ENCODE results near the gene TDRD10. TPM values are rescaled to one million over a fixed set of nuclear protein-coding genes. Genes with fewer than 3 reads are reported as not detected.

TDRD10 gene
- total RNA-seq, 4 donors from 2014 or later, result 0.61 to 4.2 (median 0.62) TPM

DNA sequence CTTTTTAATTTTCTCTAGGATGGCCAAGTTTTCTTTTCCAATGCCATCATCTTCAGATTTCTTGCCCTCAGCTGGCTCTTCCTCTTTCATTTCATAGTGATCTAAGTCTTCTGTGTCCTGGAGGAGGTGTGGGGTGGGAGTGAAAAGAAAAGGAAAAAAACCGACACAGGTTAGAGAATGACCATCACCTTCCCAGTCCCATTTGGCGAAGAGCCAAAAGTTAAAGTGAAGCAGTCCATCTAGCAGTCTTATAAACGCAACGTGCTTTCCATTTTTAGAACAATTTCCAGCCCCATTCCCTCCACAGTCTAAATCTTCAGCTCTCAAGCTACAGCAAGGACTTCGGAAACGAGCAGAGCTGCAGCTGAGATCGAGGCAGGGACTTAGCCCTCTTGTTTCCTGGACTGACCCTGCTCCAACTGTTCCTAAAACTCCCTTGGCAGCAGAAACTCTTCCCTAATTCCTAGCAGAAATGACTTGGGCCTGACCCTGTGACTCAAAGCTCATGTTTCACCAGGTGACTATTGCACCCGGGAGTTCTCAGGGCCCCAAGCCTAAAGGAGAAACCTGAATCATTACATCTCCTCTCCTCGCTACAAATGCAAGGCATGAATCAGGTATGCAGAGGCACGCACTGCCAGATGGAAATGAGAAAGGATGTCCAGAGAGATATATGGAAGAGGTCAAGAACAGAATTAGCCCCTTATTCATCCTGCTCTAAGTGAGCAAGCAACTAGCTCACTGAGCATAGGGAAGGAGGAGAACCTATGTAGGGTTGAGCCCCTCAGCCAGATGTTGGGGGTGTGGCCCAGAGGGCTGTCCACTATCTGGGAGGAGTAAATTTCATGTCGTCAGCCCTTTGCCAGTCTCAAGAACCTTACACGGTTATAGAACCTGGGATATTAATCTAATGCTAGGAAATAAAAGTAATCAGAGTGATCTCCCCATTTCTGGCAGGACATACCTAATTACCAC, 51.3 kb downstream of the TDRD10 start:
- H3K4me1 ChIP-seq, result peaks cover 32 to 36% of the 10 kb centered on the region in 2 donors
- no peaks in the 10 kb centered on the region for H3K9me3 ChIP-seq
- ATAC-seq, result peak; percentile 72
- in situ Hi-C loops (cut with MboI; ENCODE audit: low sequenced_read_pairs in 4 of 4), result loop anchor here in 2 of 4 donors (5.0 to 25.0 kb wide), 2 partner anchors 71 to 209 kb away; no protein-coding TSS in a partner anchor
- DNase-seq, result peak; percentile 30 to 48
- TF ChIP-seq, protein P1, sequence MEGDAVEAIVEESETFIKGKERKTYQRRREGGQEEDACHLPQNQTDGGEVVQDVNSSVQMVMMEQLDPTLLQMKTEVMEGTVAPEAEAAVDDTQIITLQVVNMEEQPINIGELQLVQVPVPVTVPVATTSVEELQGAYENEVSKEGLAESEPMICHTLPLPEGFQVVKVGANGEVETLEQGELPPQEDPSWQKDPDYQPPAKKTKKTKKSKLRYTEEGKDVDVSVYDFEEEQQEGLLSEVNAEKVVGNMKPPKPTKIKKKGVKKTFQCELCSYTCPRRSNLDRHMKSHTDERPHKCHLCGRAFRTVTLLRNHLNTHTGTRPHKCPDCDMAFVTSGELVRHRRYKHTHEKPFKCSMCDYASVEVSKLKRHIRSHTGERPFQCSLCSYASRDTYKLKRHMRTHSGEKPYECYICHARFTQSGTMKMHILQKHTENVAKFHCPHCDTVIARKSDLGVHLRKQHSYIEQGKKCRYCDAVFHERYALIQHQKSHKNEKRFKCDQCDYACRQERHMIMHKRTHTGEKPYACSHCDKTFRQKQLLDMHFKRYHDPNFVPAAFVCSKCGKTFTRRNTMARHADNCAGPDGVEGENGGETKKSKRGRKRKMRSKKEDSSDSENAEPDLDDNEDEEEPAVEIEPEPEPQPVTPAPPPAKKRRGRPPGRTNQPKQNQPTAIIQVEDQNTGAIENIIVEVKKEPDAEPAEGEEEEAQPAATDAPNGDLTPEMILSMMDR (IDR thresholded peaks at IDR 0.05 in 4 of 5, conservative IDR thresholded peaks at IDR 0.05 in 1 of 5), result no peak
- no peak for TF ChIP-seq POLR2A (IDR thresholded peaks at IDR 0.05)
- no peaks in the 10 kb centered on the region for H3K27me3 ChIP-seq
- H3K27ac ChIP-seq, result peak overlapping the region; percentile 34 to 63 (median 59)
- intact Hi-C loops (cut with DNase I; ENCODE audit: low total_unique reads), result loop anchor here (1.0 to 10.0 kb wide), 2 partner anchors 154 to 359 kb away; partner anchors contain the start of gene TPM3
- peaks cover 0 to 74% of the 10 kb centered on the region in 2 donors for H3K36me3 ChIP-seq
- no peak overlapping the region for H3K4me3 ChIP-seq

DNA sequence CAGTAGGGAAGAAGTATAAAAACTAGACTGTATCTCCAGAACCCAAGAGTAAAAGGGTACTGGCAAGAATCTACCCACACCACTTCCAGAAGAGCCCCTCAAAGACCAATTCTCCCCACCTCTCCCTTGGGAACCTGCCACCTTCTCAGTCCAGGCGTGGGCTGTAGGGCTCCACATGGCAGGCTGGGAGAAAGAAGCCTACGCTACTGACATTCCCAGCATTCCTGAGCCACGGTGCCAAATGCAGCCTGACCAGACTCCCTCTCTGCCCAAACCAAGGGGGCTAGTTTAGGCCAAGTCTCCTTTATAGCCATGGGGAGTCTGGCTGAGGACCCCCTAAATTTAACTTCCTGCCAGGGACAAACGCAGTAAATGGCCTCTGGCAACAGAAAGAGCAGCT, 54.4 kb downstream of the TDRD10 start:
- in situ Hi-C loops (cut with MboI; ENCODE audit: low sequenced_read_pairs in 4 of 4), result loop anchor here in 1 of 4 donors (25.0 kb wide), 1 partner anchor 206 kb away; no protein-coding TSS in a partner anchor
- intact Hi-C loops (cut with DNase I; ENCODE audit: low total_unique reads), result loop anchor here (5.0 to 10.0 kb wide), 3 partner anchors 362 to 581 kb away; partner anchors contain the start of genes SLC50A1, TPM3 and ZBTB7B

GRCh38 chr1:154557248-154557938, 55.4 kb downstream of the TDRD10 start:
- no peak for DNase-seq
- H3K27ac ChIP-seq, result peak overlapping the region; percentile 81 to 98 (median 90)
- no peaks in the 10 kb centered on the region for H3K27me3 ChIP-seq
- TF ChIP-seq, protein P1 (IDR thresholded peaks at IDR 0.05 in 4 of 5, conservative IDR thresholded peaks at IDR 0.05 in 1 of 5), result no peak
- no peak for TF ChIP-seq POLR2A (IDR thresholded peaks at IDR 0.05)
- in situ Hi-C loops (cut with MboI; ENCODE audit: low sequenced_read_pairs in 4 of 4), result loop anchor here in 1 of 4 donors (25.0 kb wide), 1 partner anchor 205 kb away; no protein-coding TSS in a partner anchor
- no peak for ATAC-seq
- H3K9me3 ChIP-seq, result no peaks in the 10 kb centered on the region
- peak overlapping the region; percentile 66 to 90 (median 76) for H3K4me3 ChIP-seq
- H3K4me1 ChIP-seq, result peaks cover 39 to 41% of the 10 kb centered on the region in 2 donors
- intact Hi-C loops (cut with DNase I; ENCODE audit: low total_unique reads), result loop anchor here (5.0 to 10.0 kb wide), 3 partner anchors 363 to 580 kb away; partner anchors contain the start of genes SLC50A1, TPM3 and ZBTB7B
- peaks cover 0 to 35% of the 10 kb centered on the region in 2 donors for H3K36me3 ChIP-seq

More for the DNA sequence above, 54.4 kb downstream of the TDRD10 start:
- peak overlapping the region; percentile 81 to 98 (median 90) for H3K27ac ChIP-seq
- H3K27me3 ChIP-seq, result no peaks in the 10 kb centered on the region
- TF ChIP-seq POLR2A (IDR thresholded peaks at IDR 0.05), result no peak
- TF ChIP-seq, protein P1 (IDR thresholded peaks at IDR 0.05 in 4 of 5, conservative IDR thresholded peaks at IDR 0.05 in 1 of 5), result no peak
- H3K36me3 ChIP-seq, result peaks cover 0 to 45% of the 10 kb centered on the region in 2 donors
- peak overlapping the region; percentile 66 to 90 (median 76) for H3K4me3 ChIP-seq
- ATAC-seq (no peak), DNase-seq (no peak)
- no peaks in the 10 kb centered on the region for H3K9me3 ChIP-seq
- H3K4me1 ChIP-seq, result peaks cover 39 to 41% of the 10 kb centered on the region in 2 donors

Data from gastrocnemius medialis (tissue), 4 donors.